Globus pallidus (tissue), 1 donor: ENCODE measurements around the gene FAP.

ENCODE experiments used
- DNase-seq: peaks from one replicate; pipeline ENCODE4 v3.0.0-alpha.2; 2015; ENCODE audit warnings: low spot score

Gene FAP

GRCh38 chr2:162242586-162243280, 512 bp downstream of the FAP start:
- DNase-seq: peak; percentile 36

GRCh38 chr2:162241571-162241970, 1.7 kb downstream of the FAP start:
- DNase-seq: no peak

DNA sequence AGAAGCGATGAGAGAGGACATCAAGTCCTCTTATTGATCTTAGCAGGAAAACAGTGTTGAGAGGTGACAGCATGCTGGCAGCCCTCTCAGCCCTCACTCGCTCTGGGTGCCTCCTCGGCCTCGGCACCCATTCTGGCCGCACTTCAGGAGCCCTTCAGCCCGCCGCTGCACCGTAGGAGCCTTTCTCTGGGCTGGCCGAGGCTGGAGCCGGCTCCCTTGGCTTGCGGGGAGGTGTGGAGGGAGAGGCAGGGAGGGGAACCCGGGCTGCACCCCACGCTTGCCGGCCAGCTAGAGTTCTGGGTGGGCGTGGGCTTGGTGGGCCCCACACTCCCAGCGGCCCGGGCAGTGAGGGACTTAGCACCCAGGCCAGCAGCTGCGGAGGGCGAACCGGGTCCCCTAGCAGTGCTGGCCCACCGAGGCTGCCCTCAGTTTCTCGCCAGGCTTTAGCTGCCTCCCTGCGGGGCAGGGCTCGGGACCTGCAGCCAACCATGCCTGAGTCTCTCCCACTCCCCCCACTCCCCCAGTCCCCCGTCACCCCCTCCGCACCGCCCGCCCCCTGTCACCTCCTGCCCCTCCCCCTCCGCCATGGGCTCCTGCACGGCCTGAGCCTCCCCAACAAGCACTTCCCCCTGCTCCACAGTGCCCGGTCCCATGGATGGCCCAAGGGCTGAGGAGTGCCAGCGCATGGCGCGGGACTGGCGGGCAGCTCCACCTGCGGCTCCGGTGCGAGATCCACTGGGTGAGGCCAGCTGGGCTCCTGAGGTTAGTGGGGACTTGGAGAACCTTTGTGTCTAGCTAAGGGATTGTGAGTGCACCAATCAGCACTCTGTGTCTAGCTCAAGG, 8.4 kb downstream of the FAP start:
- DNase-seq: no peak

DNA sequence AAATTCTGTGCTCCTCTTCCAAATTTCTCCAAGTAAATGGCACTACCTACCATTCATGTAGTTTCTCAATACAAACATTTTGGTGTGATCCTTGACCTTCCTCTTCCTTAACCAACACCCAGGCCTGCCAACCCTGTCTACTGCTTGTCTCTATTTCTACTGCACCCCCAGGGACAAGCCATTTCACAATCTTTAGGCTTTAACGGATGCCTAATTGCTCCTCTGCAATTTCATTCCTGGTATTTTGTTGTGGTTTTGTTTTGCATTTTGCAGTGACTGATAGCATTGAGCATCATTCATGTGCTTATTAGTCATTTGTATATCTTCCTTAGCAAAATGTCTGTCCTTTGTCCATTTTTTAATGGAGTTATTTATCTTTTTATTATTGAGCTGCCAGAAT, 10.0 kb downstream of the FAP start:
- DNase-seq: no peak

GRCh38 chr2:162232671-162233070, 10.6 kb downstream of the FAP start:
- DNase-seq: no peak

DNA sequence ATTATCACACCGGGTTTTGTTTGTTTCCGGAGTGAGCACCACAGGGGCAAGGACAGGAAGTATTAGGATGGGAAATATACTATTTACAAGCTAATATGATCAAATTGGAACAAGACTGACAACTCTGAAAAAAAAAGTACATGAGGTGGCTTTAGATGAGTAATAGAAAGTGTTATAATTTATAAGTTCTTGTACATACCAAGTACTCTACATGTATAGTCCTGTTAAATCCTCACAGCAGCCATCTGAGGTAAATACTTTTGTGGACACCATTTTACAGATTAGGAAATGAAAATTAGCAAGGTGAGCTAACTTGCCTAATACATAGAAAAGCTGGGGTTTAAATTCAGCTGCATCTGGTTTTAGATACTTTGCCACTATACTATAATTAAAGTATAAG, 11.2 kb downstream of the FAP start:
- DNase-seq: no peak

DNA sequence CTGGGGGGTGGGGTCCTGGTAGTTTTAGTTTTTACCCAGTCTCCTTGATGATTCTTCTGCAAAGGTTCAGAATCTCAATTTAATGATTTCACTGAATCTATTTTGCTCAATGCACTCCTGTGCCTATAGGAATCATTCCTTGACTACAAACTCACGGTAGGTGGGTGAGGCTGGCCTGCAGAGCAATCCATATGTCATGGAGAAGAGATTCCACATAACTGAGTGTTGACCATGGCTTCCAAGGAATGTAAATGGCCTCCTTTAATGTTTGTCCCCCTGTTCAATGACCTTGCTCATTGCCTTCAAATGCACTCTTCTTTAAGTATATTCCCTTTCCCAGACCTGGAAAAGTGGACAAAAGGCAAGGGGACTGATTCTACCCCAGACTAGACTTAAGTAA, 12.5 kb downstream of the FAP start:
- DNase-seq: no peak

GRCh38 chr2:162226836-162227235, 16.4 kb downstream of the FAP start:
- no peak for DNase-seq

DNA sequence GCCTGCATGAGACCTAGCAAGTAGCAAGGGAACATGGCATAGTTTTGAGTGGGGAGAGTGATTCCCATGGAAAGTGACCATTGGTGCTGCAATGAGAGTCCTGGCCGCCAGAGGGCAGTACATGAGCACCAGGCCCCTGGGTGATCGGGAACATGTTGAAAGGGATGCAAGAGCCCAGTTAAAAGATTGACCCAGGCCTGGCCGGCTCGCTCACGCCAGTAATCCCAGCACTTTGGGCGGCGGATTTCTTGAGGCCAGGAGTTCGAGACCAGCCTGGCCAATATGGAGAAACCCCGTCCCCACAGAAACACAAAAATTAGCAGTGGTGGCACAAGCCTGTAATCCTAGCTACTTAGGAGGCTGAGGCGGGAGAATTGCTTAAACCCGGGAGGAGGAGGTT, 22.2 kb downstream of the FAP start:
- peak; percentile 55 for DNase-seq

DNA sequence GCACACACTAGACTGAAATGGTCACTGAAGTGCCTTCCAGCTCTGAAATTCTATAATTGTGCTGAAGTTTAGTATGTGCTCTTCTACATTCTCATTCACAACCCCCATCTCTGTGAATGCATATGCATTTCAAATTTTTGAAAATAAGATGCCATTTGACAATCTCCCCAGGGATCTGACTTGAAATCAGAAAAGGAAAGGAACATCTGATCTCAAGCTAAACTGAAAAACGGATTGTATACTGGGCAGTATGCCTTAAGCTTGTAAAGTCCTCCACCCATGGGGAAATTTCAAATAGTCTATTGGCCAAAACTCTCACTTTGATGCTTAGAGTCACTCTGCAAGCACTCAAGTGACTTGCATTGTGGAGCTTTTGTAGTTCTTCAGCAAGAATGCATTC, 22.9 kb downstream of the FAP start:
- DNase-seq: no peak

- no peak for DNase-seq
Measured at GRCh38 chr2:162219426-162219825, 23.8 kb downstream of the FAP start.

DNA sequence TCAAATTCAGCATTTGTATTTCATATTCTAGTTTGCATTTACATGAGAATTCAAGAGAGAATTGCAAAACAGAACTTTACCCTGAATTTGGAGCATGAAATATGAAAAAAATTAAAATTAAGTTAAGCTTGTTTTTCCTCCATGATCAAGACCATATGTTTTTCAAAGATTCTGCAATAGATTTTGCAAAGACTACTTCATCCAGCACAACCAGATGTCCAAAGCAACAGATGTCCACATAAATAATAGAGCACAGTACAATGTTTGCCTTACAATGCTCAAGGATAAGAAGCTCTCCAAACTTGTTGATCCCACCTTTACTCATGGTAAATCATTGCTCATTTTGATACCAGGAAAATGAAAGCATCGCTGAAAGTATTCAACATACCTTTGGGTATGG, 25.6 kb downstream of the FAP start:
- no peak for DNase-seq

DNA sequence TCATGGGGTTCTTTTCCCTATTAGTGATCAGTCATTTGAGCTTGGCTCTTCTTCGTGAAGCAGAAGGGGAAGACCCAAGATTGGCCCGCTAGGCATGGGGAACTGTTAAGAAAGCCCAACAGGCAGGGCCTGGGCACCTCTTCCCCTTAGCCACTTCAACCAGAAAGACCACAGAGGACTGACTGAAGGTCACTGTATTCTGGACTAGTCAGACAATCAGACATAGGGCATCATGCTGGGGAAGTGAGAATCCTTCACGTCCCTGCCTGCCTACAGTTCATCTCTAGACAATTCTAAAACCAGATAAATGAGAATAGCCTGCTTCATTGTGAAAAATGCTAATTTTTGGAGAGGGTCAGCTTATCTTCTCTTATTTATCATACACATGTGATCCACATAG, 28.1 kb downstream of the FAP start:
- DNase-seq: no peak

DNA sequence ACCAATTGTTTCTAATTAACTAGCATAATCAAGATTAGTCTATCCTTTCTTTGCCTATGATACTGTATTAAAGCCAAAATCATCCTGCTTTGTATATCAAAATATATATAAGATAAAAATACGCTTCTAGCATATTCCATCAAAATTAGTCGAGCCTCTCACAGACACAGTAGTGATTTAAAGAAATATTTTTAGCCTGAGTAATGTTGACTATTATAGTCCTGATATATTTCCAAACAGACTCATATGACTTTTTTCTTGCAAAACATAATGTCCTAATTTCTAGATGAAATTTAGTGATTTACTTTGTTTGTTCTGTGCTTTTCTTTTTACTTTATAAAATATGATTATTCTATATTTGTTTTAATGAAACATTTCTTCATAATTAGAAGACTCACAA, 30.9 kb downstream of the FAP start:
- DNase-seq: no peak

DNA sequence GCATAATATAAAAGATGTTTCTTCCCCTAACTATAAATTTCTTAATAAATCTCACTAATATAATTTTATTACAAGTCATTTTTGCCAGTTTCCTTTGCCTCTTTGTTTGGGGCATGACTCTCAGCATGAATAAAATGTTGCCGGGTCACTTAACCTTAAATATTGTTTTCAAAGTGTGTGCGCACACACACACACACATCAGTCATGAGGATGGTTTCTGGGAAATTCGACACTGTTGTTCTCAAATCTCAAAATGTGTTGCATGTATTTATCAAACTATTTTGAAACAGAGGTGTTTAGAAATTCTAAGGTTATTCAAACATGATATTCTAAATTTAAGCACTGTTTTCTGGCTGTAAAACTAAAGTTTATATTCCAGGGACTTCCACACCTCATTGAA, 31.5 kb downstream of the FAP start:
- no peak for DNase-seq

DNA sequence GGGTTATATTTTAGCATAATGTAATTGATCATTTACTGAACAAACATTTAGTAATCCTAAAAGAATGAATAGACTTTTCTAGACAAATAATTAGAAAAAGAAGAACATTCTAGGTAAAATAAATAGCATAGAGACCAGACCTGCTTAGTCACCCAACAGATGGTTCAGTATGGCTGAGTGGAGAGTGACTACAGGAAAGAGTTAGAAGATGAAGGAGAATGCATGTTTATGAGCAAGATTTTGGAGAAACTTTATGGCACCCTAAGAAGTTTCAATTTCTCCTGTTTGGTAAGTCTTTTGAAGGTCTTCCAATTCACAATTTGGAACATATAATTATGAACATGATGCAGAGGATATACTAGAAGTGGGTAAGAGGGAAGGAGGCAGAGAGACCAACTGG, 32.9 kb downstream of the FAP start:
- no peak for DNase-seq

- no peak for DNase-seq
Measured at GRCh38 chr2:162202203-162202602, 41.0 kb downstream of the FAP start.

DNA sequence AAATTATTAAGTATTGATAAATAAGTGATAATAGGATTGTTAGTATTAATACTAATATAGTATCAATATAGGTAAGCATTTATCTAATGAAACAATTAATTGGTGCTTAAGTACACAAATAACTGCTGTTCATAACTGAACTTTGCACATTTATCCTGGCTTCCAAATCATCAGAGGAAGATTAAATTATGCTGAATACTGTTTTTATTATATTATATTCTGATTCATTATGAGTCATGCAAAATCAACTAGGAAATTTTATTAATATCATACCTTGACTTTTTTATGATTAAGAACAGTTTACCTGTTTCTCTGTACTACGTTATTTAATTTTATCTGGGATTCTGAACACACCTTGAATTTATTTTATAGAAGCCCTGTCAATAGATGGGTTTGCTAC, 42.6 kb downstream of the FAP start:
- DNase-seq: no peak

- no peak for DNase-seq
Measured at GRCh38 chr2:162199913-162200312, 43.3 kb downstream of the FAP start.

DNA sequence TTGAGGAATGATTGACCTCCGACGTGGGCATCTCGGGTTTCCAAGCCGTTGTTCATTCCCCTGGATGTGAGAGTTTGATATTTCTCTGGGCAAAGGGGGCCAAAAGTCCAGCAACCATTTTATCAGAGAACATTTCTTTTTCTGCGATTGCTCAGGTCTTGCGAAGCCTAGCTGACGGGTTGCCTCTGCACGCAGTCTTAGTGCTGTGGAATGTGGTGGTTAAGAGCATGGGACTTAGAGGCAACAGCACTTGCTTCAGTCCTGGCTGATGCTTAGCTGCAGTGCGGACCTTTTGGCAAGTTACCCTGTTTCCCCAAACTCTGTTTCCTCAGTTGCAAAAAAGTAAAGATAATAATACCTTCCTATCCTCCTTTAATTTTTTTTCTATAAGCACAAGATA, 45.0 kb downstream of the FAP start:
- no peak for DNase-seq

DNA sequence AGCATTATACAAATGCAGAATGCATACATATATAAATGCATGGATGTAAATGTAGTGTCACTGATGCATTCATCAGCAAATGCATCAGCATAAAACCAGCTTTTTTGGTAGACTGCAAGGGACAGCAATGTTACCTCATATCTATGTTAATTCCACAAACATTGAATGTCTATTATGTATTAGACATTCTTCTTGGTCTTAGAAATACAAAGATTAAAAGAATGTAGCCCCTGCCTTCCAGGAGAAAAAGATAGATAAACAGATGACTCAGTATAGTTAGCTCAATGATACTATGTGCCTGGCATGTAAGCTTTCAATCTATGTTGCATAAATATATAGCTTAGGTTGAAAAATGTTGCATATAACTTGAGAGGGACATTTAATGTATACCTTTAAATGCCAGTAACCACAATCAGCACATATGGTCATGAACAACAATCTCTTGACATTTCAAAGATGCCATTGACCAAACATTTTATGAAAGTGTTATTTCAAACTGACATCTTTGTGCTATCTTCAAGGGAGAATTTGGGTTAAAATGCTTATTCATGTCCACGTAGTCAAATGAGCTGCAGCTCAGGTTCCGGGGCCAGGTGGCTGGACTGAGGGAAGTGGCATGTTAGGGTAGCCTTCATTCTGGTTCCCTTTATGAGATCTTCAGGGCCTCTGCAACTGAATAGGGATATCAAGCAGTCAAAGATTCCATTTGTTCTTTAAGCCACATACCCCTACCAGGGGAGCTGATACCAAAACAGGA, 46.0 kb downstream of the FAP start:
- no peak for DNase-seq

DNA sequence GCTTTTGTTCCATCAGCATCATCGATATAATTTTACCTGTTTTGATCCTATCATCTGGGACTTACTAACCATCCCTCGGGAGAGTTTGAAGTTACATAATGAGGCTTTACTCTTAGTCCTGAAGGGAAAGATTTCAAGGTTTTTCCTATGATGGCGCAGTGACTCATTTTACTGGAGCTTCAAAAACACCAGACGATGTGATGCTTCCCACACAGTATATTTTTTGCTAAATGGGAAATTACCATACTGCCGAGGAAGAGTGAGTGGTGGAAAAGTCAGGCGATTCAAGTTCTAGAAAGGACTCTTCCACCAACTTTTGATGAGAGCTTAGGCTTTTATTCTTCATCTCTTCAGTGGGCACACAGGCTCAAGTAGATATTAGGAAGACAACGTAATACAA, 46.6 kb downstream of the FAP start:
- no peak for DNase-seq

GRCh38 chr2:162188451-162188850, 54.8 kb downstream of the FAP start:
- DNase-seq: no peak
